GM20000 (cell line): ENCODE results near the gene DGLUCY.
"Not testable (repeated sequence)": the region's sequence is repeated elsewhere in the genome, so short reads cannot be mapped to it uniquely, and the experiment has no call there.

Source experiments
- DNase-seq: peaks from one replicate; pipeline ENCODE4 v3.0.0; 2012; ENCODE audit warnings: low spot score
- TF ChIP-seq, protein P1 (sequence below): IDR thresholded peaks from 2 replicates; pipeline ENCODE4 v1.5.1; 2012; ENCODE audit warnings: mild to moderate bottlenecking, control low read depth; ENCODE audit errors: extremely low read depth, missing control alignments

The DGLUCY gene

DNA sequence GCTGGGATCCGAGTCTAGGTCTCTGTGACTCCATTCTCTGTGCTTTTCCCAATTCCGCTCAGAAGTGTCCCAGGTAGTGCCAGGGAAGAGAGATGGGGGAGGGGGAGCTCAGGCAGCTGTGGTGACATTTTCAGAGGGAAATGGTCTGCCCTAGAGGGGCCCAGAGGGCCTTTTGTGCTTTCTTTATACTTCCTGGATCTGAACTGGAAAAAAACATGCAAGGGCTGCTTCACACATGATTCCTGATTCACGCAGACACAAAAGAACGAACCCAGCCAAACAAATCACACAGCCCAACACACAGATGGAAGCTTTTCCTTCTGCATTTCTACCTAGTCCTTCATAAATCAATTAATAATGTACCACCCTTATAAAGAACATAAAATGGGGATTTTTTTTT, 104.1 kb downstream of the DGLUCY start:
- TF ChIP-seq, protein P1, sequence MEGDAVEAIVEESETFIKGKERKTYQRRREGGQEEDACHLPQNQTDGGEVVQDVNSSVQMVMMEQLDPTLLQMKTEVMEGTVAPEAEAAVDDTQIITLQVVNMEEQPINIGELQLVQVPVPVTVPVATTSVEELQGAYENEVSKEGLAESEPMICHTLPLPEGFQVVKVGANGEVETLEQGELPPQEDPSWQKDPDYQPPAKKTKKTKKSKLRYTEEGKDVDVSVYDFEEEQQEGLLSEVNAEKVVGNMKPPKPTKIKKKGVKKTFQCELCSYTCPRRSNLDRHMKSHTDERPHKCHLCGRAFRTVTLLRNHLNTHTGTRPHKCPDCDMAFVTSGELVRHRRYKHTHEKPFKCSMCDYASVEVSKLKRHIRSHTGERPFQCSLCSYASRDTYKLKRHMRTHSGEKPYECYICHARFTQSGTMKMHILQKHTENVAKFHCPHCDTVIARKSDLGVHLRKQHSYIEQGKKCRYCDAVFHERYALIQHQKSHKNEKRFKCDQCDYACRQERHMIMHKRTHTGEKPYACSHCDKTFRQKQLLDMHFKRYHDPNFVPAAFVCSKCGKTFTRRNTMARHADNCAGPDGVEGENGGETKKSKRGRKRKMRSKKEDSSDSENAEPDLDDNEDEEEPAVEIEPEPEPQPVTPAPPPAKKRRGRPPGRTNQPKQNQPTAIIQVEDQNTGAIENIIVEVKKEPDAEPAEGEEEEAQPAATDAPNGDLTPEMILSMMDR, result no peak
- DNase-seq, result no peak

DNA sequence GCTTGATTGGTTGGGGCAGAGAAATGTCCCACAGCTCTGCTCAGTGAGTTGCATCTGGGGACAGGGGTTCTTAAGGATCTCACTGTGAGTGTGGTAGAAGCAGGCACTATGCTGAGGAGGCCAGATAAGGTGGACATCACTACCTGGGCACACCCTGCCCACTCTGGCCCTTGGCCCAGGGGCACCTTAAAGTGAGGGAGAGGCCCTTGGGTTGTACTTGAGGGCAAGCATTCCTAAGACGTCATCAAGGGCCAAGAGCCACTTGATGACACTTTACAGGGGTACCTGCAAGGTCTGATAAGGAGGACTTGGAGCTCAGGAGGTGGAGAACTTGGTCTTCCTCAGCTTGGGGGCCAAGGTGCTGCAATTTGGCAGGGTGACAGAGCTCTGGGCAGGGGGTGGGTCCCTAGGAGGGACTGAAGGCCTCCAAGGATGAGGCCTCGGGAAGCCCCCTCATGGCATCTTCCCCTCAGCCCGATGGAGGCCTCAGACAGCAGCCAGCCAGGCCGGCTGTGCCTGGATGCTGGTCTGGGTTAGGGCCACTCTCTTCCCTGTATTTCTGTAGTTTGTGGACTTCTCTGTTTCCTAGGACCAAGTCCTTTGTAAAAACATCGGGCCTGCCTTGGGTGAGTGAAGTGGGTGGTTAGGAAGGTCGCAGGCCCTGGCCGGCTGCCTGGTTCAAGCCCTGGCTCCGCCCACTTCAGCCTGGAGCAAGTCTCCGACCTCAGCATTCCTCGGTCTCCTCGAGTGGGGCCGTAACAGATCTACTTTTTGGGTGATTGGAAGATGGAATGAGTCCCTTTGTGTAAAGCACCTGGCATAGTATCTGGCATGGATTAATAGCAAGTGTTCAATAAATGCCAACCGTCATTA, 105.9 kb downstream of the DGLUCY start:
- TF ChIP-seq, protein P1, result no peak
- no peak for DNase-seq

DNA sequence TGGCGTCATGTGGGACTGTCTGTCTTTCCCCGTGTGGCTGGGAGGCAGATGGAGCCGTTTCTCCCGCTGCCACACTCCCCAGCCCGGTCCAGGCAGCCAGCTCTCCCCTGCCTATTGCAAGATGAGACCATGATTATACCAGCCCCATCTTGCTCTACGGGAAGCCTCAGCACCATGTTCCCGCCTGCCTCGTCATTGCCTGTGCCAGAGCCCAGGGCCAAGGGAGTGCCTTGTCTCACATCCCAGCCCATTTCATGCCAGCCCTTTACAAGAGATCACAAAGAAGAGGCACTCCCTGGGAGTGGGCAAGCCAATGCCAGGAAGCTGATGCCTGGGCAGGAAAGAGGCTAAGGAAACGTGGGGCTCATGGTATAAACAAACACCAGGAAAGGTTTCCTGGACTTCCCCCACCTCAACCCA, 106.7 kb downstream of the DGLUCY start:
- TF ChIP-seq, protein P1, result no peak
- no peak for DNase-seq

DNA sequence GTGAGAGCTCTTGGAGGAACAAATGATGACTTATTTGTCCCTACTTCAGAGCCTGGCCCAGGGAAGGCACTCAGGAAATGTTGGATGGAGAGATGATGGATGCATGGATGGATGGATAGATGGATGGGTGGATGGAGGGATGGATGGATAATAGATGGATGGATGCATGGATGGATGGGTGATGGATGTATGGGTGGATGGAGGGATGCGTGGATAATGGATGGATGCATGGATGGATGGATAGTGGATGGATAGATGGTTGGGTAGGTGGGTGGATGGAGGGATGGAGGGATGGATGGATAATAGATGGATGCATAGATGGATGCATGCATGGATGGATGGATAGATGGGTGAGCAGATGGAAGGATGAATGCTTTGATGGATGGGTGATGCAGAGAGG, 107.4 kb downstream of the DGLUCY start:
- TF ChIP-seq, protein P1, result no peak

DNA sequence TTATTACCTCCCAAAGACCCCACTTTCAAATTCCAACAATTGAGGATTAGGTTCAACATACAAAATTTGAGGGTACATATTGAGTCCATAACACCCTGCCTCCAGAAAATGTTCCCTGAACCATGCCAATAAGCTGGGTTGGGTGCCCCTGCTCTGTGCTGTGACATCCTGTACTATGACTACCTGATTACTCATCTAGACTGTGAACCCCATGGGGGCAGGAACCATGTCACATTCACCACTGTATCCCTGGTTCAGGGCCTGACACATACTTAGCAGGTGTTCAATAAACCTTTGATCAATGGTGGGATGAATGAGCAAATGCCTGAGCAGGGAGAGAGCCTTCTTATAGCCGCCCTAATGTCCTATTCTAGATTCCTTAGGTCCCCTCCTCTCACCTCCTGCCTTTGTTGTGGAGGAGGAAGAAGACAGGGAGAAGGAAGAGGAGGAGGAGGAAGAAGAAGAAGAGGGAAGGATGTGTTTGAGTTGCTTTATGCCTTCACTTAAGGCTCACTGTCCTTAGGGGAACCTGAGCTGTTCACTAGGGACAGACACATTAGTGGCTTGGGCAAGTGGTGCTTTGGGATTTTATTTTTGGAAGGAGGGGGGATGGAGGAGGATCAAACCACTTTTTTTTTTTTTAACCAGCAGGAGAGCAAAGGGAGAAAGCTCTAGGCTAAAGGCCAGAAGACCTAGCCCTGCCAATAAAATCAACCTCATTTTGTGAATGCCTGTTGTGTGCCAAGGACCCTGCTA, 109.3 kb downstream of the DGLUCY start:
- TF ChIP-seq, protein P1, result no peak
- no peak for DNase-seq

More for the DNA sequence above, 107.4 kb downstream of the DGLUCY start:
- no peak for DNase-seq

DNA sequence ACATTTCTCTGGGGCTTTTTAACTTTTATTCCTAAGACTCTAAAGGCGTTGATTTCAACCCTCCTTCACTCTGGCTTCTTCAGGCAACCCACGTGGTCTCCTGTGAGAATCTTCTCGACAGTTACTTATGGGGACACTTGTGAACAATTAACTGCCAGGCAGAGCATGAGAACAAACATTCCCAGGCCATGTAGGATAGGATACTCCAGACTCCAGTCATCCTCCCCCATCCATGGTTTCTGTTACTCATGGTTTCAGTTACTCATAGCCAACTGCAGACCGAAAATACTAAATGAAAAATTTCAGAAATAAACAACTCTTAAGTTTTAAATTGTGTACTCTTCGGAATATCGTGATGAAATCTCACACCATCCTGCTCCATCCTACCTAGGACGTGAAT, 111.2 kb downstream of the DGLUCY start:
- TF ChIP-seq, protein P1, result no peak
- no peak for DNase-seq

DNA sequence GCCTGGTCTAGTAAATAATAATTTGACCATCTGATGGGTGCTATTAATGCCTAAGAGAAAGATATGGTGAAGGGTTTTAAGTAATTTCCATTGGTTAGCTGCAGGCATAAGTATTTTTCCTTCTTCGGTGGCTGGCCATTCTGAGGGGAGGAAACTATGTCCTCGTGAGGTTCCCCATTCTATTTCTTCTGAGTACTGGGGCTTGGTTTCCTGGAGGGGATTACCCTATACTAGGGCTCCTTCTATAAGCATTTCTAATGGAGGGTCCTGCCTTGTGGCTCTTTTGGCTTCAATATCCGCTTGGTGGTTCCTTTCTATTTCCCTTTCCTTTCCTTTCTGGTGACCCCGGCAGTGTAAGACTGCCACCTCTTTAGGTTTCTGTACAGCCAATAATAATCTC, 112.5 kb downstream of the DGLUCY start:
- DNase-seq, result not testable (repeated sequence)

DNA sequence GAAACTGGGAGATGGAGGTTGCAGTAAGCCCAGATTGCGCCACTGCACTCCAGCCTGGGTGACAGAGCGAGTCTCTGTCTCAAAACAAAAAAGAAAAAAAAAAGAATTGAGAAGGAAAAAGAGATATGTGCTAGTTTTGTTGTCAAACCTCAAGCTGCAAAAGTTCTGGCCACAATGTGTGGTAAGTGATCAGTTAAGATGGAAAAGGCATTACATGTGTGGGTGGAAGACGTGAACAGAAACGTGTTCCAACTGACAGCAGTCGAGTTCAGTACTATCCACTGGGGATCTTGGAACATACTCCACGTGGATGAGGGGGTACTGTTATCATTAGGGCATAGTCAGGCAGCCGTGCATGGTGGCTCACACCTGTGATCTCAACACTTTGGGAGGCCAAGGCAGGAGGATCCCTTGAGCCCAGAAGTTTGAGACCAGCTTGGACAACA, 113.3 kb downstream of the DGLUCY start:
- TF ChIP-seq, protein P1, result no peak
- DNase-seq, result no peak
